Measurements from ENCODE around the gene FOXB2.
A peak's percentile ranks its signal among the peaks of the same experiment; 100 is the strongest.
"Not testable (repeated sequence)": the region's sequence is repeated elsewhere in the genome, so short reads cannot be mapped to it uniquely, and the experiment has no call there.

FOXB2 gene

DNA sequence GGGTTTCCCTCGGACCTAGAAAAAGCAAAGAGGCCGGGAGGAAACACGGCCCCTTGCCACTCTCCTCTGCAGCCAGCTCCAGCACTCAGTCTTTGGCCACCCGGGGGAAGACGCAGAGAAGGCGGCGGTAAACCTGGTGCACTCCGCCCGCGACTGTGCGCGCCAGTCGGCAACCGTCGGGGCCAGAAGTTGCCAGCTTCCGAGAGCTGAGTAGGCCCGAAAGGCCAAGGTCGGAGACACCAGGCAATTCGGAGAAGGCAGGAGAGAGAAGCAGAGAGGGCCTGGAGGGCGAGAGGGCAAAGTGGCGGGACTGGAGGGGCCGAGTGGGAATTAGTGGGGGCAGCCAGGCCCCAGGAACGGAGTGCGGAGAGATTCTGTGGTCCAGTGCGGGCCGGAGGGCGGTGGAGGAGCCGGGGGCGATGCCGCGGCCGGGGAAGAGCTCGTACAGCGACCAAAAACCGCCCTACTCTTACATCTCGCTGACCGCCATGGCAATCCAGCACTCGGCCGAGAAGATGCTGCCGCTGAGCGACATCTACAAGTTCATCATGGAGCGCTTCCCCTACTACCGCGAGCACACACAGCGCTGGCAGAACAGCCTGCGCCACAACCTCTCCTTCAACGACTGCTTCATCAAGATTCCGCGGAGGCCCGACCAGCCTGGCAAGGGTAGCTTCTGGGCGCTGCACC is at the start of gene FOXB2:
FOXB2 (plus strand) TSS at position 420 of the 690 bp plus-strand sequence; CDS start at position 420, 0 bp downstream.
- DNase-seq = no peak

DNA sequence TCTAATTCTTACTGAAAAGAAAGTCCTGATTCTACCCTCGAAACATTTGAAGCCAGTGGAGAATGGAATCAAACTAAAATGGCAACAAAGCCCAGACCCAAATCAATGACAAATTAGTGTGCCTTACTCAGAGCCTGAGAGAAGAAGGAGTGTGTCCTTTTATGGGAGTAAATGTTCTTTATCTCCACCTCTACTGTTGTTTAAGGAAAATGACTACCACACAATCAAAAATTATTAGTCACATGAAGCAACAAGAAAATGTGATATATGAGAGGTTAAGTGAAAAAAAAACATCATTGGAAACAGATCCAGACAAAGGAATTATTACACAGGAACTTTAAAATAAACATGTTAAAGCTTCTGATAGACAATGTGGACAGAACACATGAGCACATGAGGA is 49.7 kb upstream of the FOXB2 start:
- DNase-seq = no peak

DNA sequence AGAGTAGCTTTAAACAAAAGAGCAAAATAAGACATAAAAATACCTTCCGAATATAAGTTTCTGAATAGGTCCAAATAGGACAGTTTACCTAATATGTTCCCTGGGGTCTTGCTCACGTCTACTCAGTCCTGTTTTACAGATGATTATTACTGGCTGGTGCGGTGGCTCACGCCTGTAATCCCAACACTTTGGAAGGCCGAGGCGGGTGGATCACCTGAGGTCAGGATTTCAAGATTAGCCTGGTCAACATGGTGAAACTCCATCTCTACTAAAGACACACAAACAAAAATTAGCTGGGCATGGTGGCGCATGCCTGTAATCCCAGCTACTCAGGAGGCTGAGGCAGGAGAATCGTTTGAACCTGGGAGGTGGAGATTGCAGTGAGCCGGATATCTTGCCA is 40.6 kb upstream of the FOXB2 start:
- DNase-seq = not testable (repeated sequence)

DNA sequence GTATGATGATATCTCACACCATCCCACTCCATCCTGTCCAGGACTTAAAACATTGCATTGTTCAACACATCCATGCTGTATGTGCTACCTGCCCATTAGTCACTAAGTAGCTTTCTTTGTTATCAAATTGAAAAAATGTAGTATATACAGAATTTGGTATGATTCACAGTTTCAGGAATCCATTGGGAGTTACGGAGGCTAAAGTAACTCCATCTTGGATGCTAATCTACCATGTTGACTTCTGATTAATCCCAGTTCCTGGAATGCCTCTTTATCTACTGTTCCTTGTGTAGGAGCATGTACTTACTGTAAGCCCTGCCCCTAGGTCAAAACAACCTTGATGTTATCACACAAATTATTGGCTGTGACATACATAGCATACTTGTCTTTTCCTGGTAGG is 38.9 kb upstream of the FOXB2 start:
- DNase-seq = no peak

DNA sequence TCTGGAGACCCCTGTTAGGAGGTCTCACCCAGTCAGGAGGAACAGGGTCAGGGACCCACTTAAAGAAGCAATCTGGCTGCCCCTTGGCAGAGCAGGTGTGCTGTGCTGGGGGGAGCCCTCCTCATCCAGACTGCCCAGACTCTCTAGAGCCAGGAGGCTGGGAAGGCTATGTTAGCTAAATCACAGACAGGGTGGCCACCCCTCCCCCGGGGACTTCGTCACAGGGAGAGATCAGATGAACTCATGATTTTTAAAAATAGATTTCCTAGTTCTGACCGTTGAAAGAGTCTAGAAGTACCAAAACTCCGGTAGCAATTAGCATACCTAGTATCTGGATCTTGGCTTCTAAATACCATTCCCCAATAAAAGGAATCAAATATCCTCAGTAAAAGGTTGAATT is 35.0 kb upstream of the FOXB2 start:
- DNase-seq = no peak

DNA sequence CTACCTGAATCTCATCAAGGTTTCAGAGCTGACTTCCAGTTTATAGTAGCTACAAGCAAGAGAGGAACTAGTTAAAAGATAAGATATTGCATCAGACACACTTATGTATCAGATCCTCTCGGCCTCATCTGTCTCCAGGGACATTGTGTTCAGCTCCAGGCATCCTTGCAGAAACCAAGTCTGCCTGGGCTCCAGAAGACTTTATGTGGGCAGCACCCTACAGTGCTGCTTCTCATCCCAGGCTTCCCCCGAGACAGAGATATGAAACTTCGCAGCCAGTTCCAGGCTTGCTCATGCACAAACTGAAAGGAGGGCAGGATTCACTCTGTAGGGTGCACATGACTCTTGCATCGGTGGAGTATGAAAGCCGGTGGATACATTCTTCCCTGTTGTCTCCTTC is 33.9 kb upstream of the FOXB2 start:
- no peak for DNase-seq

DNA sequence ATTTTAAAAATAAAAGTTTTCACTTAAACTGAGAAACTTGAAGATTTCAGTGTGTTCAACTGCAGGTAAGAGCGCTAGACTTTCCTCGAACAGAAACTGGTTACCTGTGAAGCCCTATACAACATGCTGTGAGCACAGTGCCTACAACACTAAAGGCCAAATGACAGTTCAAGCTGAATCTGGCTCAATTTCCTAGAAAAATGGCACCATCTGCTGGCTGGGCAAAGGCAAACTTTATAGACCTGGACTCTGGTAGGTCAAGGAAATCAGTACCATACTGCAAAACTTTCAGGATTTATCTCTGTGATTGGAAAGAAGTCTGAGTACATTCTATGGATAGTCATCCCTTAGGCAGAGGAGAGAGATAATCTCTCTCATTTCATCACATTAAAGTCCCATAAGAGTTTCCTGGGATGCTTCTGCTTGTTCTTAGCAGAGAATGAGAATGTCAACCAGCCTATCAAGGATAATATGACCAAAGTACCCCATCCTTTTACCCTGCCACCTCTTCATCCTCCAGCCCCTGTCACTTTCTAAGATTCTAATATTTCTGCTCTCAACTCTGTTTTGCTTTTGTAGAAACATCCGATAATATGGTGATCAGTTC is 31.8 kb upstream of the FOXB2 start:
- peak; percentile 8 for DNase-seq

DNA sequence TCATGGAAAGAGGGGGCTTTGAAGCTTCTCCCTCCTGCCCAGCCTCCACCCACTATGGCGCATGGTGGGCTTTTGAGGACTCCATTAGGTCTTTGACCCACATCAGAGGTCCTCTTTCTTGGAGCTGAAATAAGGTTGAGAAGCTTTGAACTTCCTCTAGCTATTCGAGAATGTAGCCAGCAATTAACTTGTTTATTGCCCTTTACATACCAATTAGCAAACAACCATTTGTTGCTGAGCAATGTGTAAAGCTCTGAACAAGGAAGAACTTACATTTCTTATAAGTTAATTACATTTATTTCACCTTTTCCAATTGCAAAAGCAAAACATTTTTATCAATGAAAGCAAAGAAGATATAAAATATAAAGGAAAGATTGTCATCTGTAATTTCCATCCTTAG is 30.5 kb upstream of the FOXB2 start:
- no peak for DNase-seq

DNA sequence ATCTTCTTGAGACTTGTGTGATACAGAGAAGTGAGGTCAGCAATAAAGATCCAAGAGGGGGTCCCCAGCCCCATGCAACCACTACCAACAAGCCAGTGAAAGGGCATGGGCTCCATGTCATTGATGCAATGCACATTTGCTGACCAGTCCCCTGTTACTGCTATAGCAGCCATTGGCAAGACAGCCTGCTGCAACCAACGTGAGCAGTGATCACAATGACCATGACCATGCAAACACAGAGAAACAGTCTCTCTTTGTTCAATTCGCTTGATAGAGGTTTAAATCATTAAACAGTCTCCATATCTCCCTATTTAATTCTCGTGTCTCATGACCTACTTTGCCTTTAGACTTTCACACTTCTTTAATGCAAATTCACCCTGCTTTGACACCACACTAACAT is 30.0 kb upstream of the FOXB2 start:
- DNase-seq = no peak

DNA sequence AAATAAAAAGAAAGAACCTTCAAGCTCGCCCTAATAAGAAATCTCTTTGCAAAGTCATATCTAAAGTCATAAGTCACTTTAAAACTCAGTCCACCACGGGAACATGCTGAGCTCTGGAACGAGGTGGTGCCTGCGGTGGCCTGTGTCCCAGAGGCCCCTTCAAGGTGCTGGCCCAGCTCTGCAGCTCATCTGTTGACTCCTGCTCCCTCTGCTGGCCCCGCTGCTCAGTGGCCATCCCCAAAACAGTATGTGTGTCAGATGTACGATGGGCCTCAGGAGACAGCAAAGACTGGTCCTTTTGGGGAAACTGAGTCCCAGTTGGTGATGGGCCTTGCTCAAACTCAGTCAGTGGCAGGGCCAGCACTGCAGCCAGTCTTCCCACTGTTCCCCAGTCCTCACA is 22.8 kb upstream of the FOXB2 start:
- DNase-seq = peak; percentile 24

DNA sequence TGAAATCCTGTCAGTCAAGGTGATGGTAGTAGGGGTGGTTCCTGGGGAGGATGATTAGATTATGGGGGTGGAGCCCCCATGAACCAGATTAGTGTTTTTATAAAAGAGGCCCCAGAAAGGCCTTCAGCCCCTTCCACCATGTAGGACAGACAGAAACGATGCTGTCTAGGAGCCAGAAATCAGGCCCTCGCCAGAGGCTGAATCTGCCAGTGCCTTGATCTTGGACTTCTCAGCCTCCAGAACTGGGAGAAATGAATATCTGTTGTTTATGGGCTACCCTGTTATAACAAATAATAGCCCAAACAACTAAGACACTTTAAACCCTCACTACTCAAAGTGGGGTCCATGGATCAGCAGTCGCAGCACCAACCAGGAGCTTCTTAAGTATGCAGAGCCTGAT is 20.2 kb upstream of the FOXB2 start:
- DNase-seq = no peak

DNA sequence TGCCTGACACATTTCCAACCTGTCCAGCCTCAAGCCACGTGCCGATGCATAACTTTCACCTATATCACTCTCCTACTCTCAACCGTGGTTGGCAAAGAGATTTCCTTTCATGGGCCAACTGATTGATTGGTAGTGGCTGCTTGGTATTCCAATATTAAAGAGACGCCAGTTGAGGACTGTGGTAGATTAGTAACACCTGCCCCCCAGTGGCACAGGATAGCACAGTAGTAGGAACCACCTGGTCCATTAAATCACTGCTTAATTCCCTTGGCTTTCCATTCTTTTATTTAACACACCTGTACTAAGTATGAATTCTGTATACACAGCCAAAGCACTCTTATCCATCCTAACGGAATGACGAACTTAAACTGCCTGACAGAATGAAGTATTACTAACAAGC is 19.1 kb upstream of the FOXB2 start:
- DNase-seq = no peak

DNA sequence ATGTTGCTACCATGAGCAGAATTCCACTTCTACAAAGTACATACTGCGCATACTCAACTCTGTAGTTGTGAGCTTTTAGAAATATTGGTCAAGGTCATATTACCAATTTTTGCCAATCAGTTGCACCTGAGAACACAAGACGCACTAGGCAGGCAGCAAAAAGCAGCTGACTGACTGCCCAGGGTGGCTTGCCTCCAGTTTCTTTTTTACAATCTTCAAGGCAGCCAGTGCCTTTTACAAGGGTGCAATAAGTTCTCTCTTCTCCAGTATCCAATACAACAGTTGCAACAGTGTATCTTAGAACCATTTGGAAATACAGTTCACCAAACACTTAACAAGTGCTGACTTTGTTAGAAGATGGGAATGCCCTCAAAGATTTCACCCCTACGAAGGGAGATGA is 16.1 kb upstream of the FOXB2 start:
- DNase-seq = no peak

DNA sequence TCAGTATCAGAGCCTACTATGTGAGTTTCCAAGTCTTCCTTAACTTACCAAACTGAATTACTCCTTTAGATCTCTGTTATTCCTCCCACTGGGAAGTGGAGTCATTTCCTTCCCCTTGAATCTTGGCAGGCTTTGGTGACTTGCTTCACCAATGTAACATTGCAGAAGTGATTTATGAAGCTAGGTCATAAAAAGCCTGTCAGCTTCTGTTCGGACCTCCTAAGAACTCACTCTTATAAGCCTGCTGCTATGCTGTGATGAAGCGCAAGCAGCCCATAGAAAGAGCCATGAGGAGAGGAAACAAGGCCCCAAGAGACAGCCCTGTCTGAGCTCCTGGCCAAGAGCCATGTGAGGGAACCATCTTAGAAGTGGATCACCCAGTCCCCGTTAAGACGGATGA is 14.2 kb upstream of the FOXB2 start:
- DNase-seq = no peak

DNA sequence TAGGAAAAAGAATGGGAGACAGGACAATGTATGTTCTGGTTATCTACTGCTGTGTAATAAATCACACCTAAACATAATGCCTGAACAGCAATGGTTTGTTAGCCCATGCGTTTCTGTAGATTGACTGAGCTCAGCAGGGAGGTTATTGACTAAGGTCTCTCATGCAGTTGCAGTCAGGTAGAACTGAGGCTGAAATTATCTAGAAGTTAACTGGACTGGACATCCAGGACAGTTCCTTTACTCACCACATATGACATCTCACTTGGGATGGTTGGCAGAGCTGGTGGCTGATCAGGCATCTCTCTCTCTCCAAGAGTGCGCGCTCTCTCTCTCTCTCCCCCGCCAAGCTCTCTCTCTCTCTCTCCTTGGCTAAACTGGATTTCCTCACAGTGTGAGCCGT is 8.9 kb upstream of the FOXB2 start:
- no peak for DNase-seq

DNA sequence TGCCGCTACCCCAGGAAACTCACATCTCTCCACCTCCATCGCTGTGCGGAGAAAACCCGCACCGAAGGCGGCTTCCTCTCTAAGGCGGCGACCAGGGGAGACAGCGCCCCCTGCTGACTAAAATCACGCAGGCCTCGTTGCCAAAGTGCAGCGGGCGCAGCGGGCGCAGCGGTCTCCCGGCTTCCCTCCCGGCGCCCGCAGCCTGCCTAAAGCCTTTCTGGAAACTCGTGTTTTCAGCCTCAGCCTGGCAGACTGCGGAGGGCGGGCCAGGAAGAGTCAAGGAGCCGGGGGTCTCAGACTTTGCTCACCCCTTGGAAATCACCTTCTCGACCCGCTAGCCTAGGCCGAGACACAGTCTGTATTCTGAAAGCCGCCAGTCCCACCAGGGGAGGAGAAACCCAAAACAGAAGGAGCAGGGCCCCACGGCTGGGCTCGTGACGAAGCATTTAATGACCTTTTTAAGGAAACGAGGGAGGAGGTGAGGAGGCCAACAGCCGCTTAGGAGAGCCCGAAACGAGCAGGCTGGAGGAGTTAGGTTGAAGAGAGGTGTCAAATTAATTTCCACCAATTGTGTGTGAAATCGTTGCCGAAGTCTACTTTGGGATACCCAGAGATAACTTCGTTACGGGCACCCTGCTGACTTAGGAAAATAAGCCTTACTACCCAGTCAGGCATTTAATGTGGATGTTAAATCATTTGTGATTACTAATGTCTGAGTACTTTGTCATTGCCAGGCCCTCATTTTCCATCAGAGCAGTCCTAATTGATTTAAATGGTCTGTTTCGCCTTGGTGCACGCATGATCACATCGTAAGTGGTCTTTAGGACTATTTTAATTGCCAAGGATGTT is 7.3 kb upstream of the FOXB2 start:
- DNase-seq = peak; percentile 81

DNA sequence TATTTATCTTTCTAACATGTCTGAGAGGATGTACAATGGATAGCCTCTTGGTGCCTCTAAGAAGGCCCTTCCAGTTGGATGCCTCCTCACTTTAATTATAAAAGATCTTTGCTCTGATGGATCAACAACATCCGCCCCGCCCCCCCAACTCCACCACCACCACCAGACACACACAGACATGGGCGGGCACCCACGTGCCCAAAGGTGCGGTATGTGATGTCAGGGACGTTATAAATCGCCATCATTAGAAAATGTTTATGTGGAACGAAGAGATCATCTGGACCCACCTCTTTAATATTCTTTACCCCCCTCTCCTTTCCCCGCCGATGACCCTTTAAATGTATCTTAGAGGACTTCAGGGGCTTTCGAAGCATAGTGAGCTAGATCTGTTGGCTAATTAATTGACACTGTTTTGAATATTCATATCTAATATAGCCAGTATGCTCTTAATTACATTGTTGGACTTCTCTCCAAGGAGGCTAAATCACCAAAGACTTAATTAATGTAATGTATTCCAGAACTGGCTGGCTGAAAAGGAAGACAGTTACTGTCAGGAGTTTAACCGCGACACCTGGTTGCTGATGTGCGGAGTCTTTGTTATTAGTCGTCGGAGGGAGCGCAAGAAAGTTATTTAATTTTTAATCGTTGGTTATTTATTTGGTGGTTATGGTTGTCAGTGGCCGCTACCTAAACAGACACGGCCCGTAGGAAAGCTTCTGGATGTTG is 6.1 kb upstream of the FOXB2 start:
- no peak for DNase-seq

DNA sequence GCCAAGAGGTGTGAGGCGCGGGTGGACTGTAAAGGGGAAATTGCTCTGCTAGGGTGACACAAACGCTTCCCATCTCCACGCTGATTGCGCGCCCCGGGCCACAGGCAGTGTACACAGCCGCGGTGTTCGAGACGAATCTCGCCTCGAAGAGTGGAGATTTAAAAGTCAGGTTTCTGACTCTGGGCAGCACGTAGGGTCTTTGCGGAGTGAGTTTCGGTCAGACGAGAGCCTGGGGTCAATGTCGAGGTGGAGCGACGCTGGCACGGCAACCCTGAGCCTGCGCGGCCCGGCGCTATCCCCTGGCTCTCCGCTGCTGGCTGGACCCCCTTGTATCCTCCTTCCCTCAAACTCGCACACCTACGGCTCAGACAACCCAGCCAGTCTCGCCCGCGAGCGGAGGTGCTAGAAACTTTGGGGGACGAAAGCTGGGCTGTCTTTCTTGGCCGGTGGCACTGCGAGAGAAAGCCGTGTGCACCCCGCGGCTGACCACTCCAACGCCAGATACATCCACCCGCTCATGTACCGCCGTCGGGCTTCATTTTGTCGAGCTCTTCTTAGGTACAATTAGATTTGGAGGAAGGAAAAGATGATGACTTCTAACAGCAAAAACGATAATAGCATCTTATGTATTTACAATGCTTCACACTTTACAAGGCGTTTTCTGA is 5.4 kb upstream of the FOXB2 start:
- no peak for DNase-seq

DNA sequence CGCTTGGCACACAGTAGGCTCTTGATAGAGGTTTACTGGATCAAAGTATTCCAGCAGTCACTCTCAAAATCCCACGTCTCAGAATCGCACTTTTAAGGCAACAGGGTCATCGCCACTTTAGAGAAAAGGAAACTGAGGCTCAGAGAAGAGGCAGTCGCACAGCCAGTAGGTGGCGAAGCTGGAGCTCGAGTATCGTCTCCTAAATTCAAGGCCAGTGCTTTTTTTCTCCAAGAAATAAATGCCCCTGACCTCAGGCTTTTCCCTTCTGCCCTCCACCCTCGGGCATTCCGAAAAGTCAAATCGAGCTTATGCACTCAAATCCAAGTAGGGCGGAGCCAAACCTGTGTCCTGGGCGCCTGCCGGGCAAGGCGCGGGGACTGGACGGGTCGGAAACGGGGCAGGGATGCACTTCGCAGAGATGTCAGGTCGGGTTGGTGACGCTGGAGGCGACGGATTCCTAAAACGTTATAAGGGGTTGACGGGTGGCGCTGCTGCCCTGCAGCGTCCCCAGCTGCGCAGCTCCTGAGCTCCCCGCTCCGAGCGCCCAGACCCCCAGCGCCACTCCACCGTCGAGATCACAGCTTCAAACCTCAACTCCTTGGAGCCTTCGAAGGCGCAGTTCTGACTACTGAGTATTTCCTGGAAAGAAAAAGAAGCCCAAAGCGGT is 4.7 kb upstream of the FOXB2 start:
- no peak for DNase-seq

DNA sequence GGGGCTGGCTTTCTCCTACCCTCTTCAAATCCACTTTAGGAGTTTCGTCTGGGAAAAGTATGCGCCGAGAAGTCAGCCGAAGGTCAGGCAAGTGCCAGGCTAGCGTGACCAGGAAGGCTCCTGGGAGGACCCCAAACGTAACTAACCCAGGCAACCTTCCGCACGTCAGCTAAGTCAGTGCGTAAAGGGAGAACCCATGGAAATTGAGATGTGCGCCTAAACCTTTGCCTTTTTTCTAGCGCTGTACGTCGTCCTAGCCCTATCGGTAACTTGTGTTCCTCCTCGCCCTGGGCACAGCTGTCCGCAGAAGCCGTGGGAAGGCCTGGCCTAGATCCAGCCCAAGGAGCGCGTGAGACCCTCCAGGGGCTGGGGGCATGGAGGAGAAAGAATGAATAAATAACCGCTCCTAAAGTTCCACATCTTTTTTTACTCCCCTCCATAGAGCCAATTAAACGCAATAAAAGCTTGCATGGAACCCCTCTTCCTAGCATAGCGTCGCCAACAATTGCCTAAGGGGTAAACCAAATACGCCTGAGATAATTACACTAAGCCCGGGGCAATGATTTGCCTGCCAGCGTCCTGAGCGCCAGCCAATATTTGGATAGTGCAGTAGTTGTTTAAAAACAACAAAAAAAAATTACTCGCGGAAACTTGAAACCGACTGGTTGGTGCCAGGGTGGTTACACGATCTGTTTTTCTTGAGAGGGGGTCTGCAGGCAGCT is 4.0 kb upstream of the FOXB2 start:
- no peak for DNase-seq

DNA sequence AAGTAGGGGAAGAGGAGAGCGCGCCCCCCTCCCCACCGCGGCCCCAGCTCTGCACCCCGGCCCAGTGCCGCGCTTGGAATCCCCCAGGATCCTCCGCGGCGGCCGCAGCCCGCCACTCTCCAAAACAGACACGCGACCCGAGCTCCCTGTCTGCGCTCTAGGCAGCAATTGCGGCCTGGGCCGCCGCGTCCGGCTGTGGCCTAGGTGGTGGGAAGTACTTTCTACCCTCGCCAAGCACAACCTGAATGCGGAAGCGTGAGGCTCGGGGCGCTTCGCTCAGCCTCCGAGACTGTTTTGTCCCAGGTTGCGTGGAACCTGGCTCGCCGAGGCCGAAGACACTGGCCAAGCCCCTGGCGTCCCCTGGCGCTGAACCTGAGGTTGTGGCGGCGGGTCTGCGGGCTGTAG is 3.3 kb upstream of the FOXB2 start:
- DNase-seq = no peak

Data from stimulated activated CD4-positive, alpha-beta T cell treated with anti-CD3 and anti-CD28 coated beads, Interleukin-15, amount 100 ng/mL, for 24 hours (primary cell).